ENCODE measurements around the gene ATP2C2.
"Not testable (repeated sequence)": the region's sequence is repeated elsewhere in the genome, so short reads cannot be mapped to it uniquely, and the experiment has no call there.

Gene ATP2C2

DNA sequence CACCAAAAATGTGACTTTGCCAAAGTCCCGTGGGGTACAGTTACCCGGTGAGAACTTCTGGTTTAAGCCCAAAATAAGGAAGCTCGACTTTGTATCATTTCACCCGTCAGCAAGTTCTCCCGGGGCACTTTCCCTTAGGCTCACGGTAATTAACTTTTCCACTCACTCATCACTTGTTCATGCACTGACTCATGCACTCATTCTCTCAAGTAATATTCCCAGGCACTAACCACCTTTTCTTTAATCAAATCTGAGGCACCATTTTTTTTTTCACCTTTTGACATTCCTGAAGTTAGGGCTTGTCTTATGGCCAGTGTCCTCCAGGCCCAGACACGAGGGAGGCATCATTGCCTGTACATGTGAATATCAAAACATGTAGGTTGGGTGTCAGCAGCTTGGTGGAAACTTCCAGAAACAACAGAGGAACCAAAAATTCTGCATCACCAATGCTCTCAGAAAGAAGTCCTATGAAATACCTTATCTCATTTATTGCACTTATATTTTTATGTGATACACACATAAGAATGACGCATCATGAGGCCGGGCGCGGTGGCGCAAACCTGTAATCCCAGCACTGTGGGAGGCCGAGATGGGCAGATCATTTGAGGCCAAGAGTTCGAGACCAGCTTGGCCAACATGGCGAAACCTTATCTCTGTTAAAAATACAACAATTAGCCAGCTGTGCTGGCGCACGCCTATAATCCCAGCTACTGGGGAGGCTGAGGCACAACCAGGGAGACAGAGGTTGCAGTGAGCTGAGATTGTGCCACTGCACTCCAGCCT, 36.1 kb upstream of the ATP2C2 start:
- Histone ChIP-seq H3K9ac (ENCODE audit: low read length) (no peak overlapping the region), H3K27ac (ENCODE audit: low read depth, low read length) (no peak overlapping the region), H3K27me3 (ENCODE audit: control insufficient read depth, insufficient read depth, low read length) (no peaks in the 10 kb centered on the region), H3K4me1 (ENCODE audit: control insufficient read depth, insufficient read depth, low read length) (no peaks in the 10 kb centered on the region), H3K36me3 (ENCODE audit: control insufficient read depth, insufficient read depth, low read length) (peaks cover 2% of the 10 kb centered on the region), H3K4me3 (ENCODE audit: low read length) (no peak overlapping the region)

DNA sequence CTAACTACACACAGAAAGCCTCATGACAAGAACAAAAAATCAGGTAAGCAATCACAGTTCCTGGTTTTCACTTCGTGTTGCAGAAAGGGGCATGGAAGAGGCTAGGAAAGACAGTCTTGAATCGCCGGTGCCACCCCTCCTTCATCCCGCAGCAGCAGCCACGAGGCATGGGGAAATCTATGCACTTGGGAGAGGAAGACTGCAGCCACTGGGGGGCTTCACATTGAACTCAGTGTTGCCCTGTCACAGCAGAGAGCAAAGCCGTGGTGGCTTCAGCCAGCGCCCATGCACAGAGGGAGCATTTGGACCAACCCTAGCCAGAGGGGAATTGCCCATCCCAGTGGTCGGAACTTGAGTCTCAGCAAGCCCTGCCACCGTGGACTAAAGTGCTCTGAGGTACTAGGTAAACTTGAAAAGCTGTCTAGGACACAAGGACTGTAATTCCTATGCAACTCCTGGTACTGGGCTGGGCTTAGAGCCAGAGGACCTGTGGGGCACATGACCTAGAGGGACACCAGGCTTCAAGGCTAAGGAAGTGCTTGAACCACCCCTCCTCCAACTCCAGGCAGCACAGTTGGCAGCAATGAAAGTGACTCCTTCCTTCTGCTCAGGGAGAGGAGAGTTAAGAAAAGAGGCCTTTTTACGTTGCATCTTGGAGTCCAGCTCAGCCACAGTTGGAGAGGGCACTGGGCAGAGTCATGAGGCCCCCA, 35.2 kb upstream of the ATP2C2 start:
- no peaks in the 10 kb centered on the region for H3K4me1 ChIP-seq (ENCODE audit: control insufficient read depth, insufficient read depth, low read length)
- H3K4me3 ChIP-seq (ENCODE audit: low read length): no peak overlapping the region
- no peaks in the 10 kb centered on the region for H3K27me3 ChIP-seq (ENCODE audit: control insufficient read depth, insufficient read depth, low read length)
- no peak overlapping the region for H3K9ac ChIP-seq (ENCODE audit: low read length)
- H3K36me3 ChIP-seq (ENCODE audit: control insufficient read depth, insufficient read depth, low read length): no peaks in the 10 kb centered on the region
- H3K27ac ChIP-seq (ENCODE audit: low read depth, low read length): no peak overlapping the region

DNA sequence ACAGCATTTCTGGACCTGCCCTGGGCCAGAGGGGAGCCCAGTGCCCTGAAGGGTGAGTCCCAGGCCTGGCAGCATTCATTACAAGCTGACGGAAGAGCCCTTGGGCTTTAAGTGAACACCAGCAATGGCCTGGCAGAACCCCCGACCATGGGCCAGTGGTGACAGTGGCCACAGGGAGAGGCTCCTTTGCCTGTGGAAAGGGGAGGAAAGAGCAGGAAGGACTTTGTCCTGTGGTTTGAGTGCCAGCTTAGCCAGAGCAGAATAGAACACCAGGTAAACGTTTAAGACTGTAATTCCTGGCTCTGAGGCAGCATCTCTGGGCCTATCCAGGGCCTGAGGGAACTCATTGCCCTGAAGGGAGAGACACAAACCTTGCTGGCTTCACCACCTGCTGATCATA, 34.3 kb upstream of the ATP2C2 start:
- Histone ChIP-seq H3K4me1 (ENCODE audit: control insufficient read depth, insufficient read depth, low read length) (no peaks in the 10 kb centered on the region), H3K36me3 (ENCODE audit: control insufficient read depth, insufficient read depth, low read length) (no peaks in the 10 kb centered on the region)

DNA sequence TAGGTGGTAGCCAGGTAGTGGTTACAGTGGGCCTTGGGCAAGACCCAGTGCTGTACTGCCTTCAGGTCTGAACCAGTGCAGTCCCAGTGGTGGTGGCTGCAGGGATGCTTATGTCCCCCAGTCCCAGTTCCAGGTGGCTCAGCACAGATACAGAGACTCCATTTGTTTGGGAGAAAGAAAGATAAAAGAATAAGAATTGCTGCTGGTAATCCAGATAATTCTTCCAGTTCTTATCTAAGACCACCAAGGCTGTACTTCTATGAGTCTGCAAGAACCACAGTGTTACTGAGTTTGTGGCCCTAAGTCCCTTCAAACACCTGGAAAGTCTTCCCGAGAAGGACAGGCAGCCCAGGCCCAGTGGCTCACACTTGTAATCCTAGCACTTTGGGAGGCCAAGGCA, 33.9 kb upstream of the ATP2C2 start:
- Histone ChIP-seq H3K4me3 (ENCODE audit: low read length) (no peak overlapping the region), H3K36me3 (ENCODE audit: control insufficient read depth, insufficient read depth, low read length) (no peaks in the 10 kb centered on the region), H3K4me1 (ENCODE audit: control insufficient read depth, insufficient read depth, low read length) (no peaks in the 10 kb centered on the region), H3K27ac (ENCODE audit: low read depth, low read length) (no peak overlapping the region), H3K27me3 (ENCODE audit: control insufficient read depth, insufficient read depth, low read length) (no peaks in the 10 kb centered on the region), H3K9ac (ENCODE audit: low read length) (no peak overlapping the region)

More for the DNA sequence above, 34.3 kb upstream of the ATP2C2 start:
- H3K27me3 ChIP-seq (ENCODE audit: control insufficient read depth, insufficient read depth, low read length): no peaks in the 10 kb centered on the region
- no peak overlapping the region for H3K27ac ChIP-seq (ENCODE audit: low read depth, low read length)
- no peak overlapping the region for H3K4me3 ChIP-seq (ENCODE audit: low read length)
- H3K9ac ChIP-seq (ENCODE audit: low read length): no peak overlapping the region

DNA sequence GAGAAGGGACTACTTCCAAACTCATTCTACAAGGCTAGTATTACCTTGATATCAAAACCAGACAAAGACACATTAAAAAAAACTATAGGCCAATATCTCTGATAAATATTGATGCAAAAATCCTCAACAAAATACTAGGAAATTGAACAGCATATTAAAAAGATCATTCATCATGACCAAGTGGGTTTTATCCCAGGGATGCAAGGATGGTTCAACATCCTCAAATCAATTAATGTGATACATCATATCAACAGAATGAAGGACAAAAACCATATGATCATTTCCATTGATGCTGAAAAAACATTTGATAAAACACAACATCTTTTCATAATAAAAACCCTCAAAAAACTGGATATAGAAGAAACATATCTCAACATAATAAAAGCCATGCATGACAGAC, 31.1 kb upstream of the ATP2C2 start:
- H3K36me3 ChIP-seq (ENCODE audit: control insufficient read depth, insufficient read depth, low read length); H3K4me1 ChIP-seq (ENCODE audit: control insufficient read depth, insufficient read depth, low read length); H3K27ac ChIP-seq (ENCODE audit: low read depth, low read length); H3K27me3 ChIP-seq (ENCODE audit: control insufficient read depth, insufficient read depth, low read length); H3K9ac ChIP-seq (ENCODE audit: low read length); H3K4me3 ChIP-seq (ENCODE audit: low read length): not testable (repeated sequence)

DNA sequence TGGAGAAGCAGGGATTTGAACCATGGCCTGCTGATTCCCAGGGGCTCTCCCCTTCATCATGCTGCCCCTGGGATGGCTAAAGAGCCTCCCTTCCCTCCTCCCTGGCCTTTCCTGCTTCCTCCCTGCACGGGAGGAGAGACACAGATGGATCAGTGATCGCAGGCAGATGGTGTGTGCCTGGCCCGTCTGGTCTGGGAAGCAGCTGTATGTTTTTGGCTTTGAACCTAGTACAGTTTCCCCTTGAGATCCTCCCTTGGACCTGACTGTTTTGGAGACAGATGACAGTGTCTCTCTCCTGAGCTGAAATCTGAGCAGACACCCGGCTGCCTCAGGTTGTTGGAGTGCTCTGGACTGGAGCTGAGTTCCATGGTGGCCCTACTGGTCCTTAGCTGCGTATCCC, 29.0 kb upstream of the ATP2C2 start:
- Histone ChIP-seq H3K27me3 (ENCODE audit: control insufficient read depth, insufficient read depth, low read length) (no peaks in the 10 kb centered on the region), H3K27ac (ENCODE audit: low read depth, low read length) (no peak overlapping the region), H3K36me3 (ENCODE audit: control insufficient read depth, insufficient read depth, low read length) (no peaks in the 10 kb centered on the region), H3K4me3 (ENCODE audit: low read length) (no peak overlapping the region), H3K9ac (ENCODE audit: low read length) (no peak overlapping the region), H3K4me1 (ENCODE audit: control insufficient read depth, insufficient read depth, low read length) (no peaks in the 10 kb centered on the region)

DNA sequence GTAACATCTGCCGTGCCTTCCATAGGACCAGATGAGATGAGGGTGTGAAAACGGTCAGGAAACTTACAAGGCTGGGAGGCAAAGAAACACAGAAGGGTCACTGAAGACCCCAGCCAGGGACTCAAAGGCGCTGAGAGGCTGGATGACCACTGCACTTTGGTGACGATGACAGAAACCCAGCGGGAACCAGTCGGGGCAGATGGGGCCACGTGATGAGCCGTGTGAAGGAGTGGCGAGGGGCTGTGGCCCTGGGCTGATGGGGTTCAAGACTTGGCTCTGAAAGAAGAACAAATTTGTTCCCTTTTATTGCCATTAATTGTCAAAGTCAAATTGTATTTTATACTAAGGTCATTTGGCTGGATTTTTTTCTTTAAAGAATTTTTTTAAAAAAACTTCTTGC, 28.6 kb upstream of the ATP2C2 start:
- H3K27ac ChIP-seq (ENCODE audit: low read depth, low read length): no peak overlapping the region
- no peaks in the 10 kb centered on the region for H3K4me1 ChIP-seq (ENCODE audit: control insufficient read depth, insufficient read depth, low read length)
- no peaks in the 10 kb centered on the region for H3K27me3 ChIP-seq (ENCODE audit: control insufficient read depth, insufficient read depth, low read length)
- H3K4me3 ChIP-seq (ENCODE audit: low read length): no peak overlapping the region
- H3K36me3 ChIP-seq (ENCODE audit: control insufficient read depth, insufficient read depth, low read length): no peaks in the 10 kb centered on the region
- H3K9ac ChIP-seq (ENCODE audit: low read length): no peak overlapping the region

DNA sequence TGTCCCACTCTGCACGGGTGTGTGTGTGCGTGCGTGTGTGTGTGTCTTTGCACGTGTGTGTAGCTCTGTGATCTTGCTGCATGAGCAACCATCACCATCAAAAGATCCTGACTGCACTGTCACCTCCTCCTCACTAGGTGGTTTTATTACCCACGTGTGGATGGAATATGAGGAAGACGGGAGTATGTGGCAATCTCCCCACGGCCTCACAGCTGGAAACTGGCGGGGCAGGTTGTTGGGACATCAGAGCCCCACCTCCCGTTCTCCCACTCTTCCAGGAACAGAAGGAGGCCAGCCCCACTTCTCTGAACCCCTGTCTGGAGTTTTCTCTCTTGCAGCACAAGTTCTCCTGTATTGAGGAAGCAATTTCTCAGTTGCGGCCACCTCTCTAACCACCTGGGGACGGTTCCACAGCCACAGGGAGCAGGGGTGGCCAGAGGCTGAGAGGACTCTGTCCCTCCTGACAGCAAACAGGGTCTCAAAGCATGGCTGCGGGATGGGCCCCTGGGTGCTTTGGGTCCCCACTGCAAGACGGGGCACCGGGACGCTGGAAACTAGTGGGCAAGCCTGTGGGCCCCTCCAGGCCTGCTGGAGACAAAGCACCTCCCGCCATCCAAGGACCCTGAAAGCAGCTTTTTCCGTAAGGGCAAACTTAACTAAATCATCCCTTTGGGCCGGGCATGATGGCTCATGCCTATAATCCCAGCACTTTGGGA, 27.9 kb upstream of the ATP2C2 start:
- Histone ChIP-seq H3K9ac (ENCODE audit: low read length) (no peak overlapping the region), H3K4me1 (ENCODE audit: control insufficient read depth, insufficient read depth, low read length) (no peaks in the 10 kb centered on the region), H3K36me3 (ENCODE audit: control insufficient read depth, insufficient read depth, low read length) (no peaks in the 10 kb centered on the region), H3K4me3 (ENCODE audit: low read length) (no peak overlapping the region), H3K27me3 (ENCODE audit: control insufficient read depth, insufficient read depth, low read length) (no peaks in the 10 kb centered on the region), H3K27ac (ENCODE audit: low read depth, low read length) (no peak overlapping the region)

DNA sequence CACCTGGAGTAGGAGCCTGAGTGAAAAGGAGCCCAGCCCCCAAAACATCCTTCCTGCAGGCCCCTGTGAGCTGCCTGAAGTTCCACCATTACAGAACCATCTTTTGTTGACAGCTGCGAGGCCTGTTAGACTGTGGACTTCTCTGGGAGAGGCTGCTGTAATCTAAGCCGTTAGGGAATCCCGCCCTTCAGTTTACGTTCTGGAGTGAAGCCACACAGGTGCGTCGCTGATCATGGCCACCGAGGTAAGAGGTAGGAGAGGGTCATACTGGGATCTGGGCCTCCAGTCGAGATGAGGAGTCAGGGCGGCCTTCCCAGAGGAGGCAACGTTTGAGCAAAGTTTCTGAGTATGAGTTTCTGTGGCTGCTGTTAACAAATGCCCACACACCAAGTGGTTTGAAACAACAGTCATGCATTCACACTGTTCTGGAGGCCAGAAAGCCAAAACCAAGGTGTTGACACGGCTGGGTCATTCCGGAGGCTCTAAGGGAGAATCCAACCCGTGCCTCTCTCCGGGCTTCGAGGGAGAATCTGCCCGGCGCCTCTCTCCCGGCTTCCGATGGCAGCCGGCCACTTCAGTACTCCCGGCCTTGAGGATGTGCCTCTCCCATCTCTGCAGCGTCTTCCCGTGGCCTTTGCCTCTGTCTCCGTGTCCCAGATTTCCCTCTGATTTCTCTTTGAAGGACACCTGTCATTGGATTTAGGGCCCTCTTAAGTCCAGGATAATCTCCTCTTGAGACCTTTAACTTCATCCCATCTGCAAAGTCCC, 26.6 kb upstream of the ATP2C2 start:
- no peaks in the 10 kb centered on the region for H3K4me1 ChIP-seq (ENCODE audit: control insufficient read depth, insufficient read depth, low read length)
- no peaks in the 10 kb centered on the region for H3K36me3 ChIP-seq (ENCODE audit: control insufficient read depth, insufficient read depth, low read length)
- no peak overlapping the region for H3K9ac ChIP-seq (ENCODE audit: low read length)
- no peak overlapping the region for H3K4me3 ChIP-seq (ENCODE audit: low read length)
- no peaks in the 10 kb centered on the region for H3K27me3 ChIP-seq (ENCODE audit: control insufficient read depth, insufficient read depth, low read length)
- no peak overlapping the region for H3K27ac ChIP-seq (ENCODE audit: low read depth, low read length)

DNA sequence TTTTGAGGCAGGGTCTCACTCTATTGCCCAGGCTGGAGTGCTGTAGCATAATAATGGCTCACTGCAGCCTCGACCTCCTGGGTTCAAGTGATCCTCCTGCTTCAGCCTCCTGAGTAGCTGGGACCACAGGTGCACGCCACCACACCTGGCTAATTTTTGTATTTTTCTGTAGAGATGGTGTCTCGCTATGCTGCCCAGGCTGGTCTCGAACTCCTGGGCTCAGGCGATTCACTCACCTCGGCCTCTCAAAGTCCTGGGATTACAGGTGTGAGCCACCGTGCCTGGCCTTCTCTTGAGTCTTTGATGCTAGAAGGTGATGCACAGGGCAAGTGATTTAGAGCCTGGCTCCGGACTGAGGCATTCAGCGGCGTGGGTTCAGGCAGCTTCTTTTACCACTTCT, 24.5 kb upstream of the ATP2C2 start:
- not testable (repeated sequence) for H3K9ac ChIP-seq (ENCODE audit: low read length); H3K36me3 ChIP-seq (ENCODE audit: control insufficient read depth, insufficient read depth, low read length); H3K4me1 ChIP-seq (ENCODE audit: control insufficient read depth, insufficient read depth, low read length); H3K4me3 ChIP-seq (ENCODE audit: low read length); H3K27me3 ChIP-seq (ENCODE audit: control insufficient read depth, insufficient read depth, low read length); H3K27ac ChIP-seq (ENCODE audit: low read depth, low read length)

DNA sequence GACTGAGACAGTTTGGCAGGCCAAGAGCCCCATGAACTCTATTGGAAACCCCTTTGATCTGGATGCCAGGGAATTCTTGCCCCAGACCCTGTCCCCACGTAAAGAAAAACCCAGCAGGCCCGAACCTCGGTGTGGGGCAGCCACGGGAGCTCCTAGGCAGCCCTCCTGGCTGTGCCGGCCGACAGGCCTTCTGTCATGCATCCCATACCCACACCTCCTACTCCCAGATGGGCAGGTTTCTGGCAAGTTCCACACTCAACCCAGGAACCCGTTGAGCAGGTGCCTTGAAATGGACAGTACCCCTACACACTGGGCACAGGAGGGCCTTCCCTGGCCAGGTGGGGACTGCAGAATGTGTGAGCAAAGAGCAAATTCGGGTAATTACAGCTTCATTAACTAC, 23.6 kb upstream of the ATP2C2 start:
- H3K9ac ChIP-seq (ENCODE audit: low read length): no peak overlapping the region
- H3K4me3 ChIP-seq (ENCODE audit: low read length): no peak overlapping the region
- no peaks in the 10 kb centered on the region for H3K36me3 ChIP-seq (ENCODE audit: control insufficient read depth, insufficient read depth, low read length)
- H3K4me1 ChIP-seq (ENCODE audit: control insufficient read depth, insufficient read depth, low read length): no peaks in the 10 kb centered on the region
- no peaks in the 10 kb centered on the region for H3K27me3 ChIP-seq (ENCODE audit: control insufficient read depth, insufficient read depth, low read length)
- H3K27ac ChIP-seq (ENCODE audit: low read depth, low read length): no peak overlapping the region

DNA sequence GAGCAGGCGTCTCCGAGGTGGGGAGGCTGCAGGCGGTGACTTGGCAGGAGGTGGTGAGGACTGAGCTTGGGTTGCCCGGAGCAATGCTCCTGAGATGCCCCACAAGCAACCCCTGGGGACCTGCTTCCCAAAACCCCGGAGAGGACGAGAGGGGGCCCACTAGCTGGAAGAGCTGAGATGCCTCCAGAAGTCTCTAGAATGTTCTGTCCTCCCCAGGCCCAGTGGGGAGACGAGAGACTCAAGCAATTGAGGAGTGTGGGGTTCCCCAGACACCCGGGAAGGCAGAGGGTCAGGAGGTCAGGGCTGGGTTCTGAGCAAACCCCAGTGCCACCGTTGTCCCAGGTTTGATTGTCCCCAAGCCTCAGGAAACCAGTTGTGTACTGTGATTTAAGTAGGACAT, 21.2 kb upstream of the ATP2C2 start:
- no peak overlapping the region for H3K9ac ChIP-seq (ENCODE audit: low read length)
- no peak overlapping the region for H3K27ac ChIP-seq (ENCODE audit: low read depth, low read length)
- H3K4me1 ChIP-seq (ENCODE audit: control insufficient read depth, insufficient read depth, low read length): no peaks in the 10 kb centered on the region
- no peaks in the 10 kb centered on the region for H3K27me3 ChIP-seq (ENCODE audit: control insufficient read depth, insufficient read depth, low read length)
- no peaks in the 10 kb centered on the region for H3K36me3 ChIP-seq (ENCODE audit: control insufficient read depth, insufficient read depth, low read length)
- no peak overlapping the region for H3K4me3 ChIP-seq (ENCODE audit: low read length)
